Inferior parietal cortex (tissue), 1 donor: Measurements from ENCODE around the gene RPL21.
A peak's percentile ranks its signal among the peaks of the same experiment; 100 is the strongest.
"Not testable (repeated sequence)": the region's sequence is repeated elsewhere in the genome, so short reads cannot be mapped to it uniquely, and the experiment has no call there.

Source experiments
- DNase-seq: peaks from one replicate; pipeline ENCODE4 v3.0.0-alpha.2; 2016; ENCODE audit errors: extremely low spot score

RPL21 gene

GRCh38 chr13:27289011-27289665 is 37.8 kb downstream of the RPL21 start:
- DNase-seq, result peak; percentile 58

GRCh38 chr13:27290715-27291114 is 39.4 kb downstream of the RPL21 start:
- DNase-seq, result no peak

- DNase-seq, result not testable (repeated sequence)
Observed at GRCh38 chr13:27291967-27292366, 40.6 kb downstream of the RPL21 start.

GRCh38 chr13:27293076-27293691 is 41.8 kb downstream of the RPL21 start:
- peak; percentile 33 for DNase-seq

GRCh38 chr13:27293873-27294515 is 42.6 kb downstream of the RPL21 start:
- DNase-seq, result no peak

GRCh38 chr13:27295096-27295495 is 43.7 kb downstream of the RPL21 start:
- DNase-seq, result no peak

- DNase-seq, result no peak
Observed at GRCh38 chr13:27295660-27296059, 44.3 kb downstream of the RPL21 start.

- DNase-seq, result no peak
Observed at GRCh38 chr13:27296496-27296895, 45.1 kb downstream of the RPL21 start.

GRCh38 chr13:27298849-27299248 is 47.5 kb downstream of the RPL21 start:
- DNase-seq, result no peak

GRCh38 chr13:27300406-27300805 is 49.0 kb downstream of the RPL21 start:
- DNase-seq, result not testable (repeated sequence)

- DNase-seq, result no peak
Observed at GRCh38 chr13:27300941-27301586, 49.7 kb downstream of the RPL21 start.

- DNase-seq, result no peak
Observed at GRCh38 chr13:27302643-27303262, 51.4 kb downstream of the RPL21 start.

GRCh38 chr13:27304099-27304498 is 52.7 kb downstream of the RPL21 start:
- DNase-seq, result no peak

GRCh38 chr13:27304611-27305010 is 53.3 kb downstream of the RPL21 start:
- no peak for DNase-seq
